WTC11 (cell line): ENCODE data around the gene SPEM2. TPM values are rescaled to one million over a fixed set of nuclear protein-coding genes. Genes with fewer than 3 reads are reported as not detected.

Experiments
- ATAC-seq: fragments of 200-7000 bp; cut with Tn5 transposase; 2 replicates; pipeline ENCODE4 v1.10.0; 2021; ENCODE audit warnings: mild to moderate bottlenecking, moderate library complexity
- CTCF ChIA-PET: fragments of 300-600 bp; sonication (Branson Sonifier 250); formaldehyde crosslinking; loops from one replicate; lab custom pipeline; 2021; ENCODE audit warnings: antibody characterized with exemption; lab: Charles Lee
- POLR2A ChIA-PET: fragments of 350-600 bp; sonication (Branson Sonifier 250); formaldehyde crosslinking; loops from one replicate; lab custom pipeline; 2021; ENCODE audit warnings: antibody characterized with exemption; lab: Charles Lee
- DNase-seq: peaks from one replicate; pipeline ENCODE4 v3.0.0; 2021; ENCODE audit warnings: low spot score
- H3K27ac Mint-ChIP-seq: 2 replicates; pipeline ENCODE4 v1.8.0; 2021; ENCODE audit warnings: mixed read lengths
- H3K27me3 Mint-ChIP-seq: 2 replicates; pipeline ENCODE4 v1.8.0; 2021; ENCODE audit warnings: low read depth, mild to moderate bottlenecking, moderate library complexity, mixed read lengths
- H3K36me3 Mint-ChIP-seq: 2 replicates; pipeline ENCODE4 v1.8.0; 2021; ENCODE audit warnings: mixed read lengths
- H3K4me1 Mint-ChIP-seq: 2 replicates; pipeline ENCODE4 v1.8.0; 2022; ENCODE audit warnings: mixed read lengths
- H3K4me3 Mint-ChIP-seq: 2 replicates; pipeline ENCODE4 v1.8.0; 2021; ENCODE audit warnings: mild to moderate bottlenecking, moderate library complexity, mixed read lengths
- H3K9me3 Mint-ChIP-seq: 2 replicates; pipeline ENCODE4 v1.8.0; 2021; ENCODE audit warnings: mixed read lengths
- ARID4B ChIP-seq: sonication (generic); formaldehyde crosslinking; IDR thresholded peaks from 2 replicates; pipeline ENCODE4 v1.8.0; 2023; ENCODE audit warnings: missing genetic modification reagents, mild to moderate bottlenecking, borderline replicate concordance
- ATF6 ChIP-seq: sonication (generic); formaldehyde crosslinking; IDR thresholded peaks from 2 replicates; pipeline ENCODE4 v1.8.1; 2023; ENCODE audit warnings: mild to moderate bottlenecking, missing genetic modification reagents
- E2F1 ChIP-seq: sonication (generic); formaldehyde crosslinking; IDR thresholded peaks from 2 replicates; pipeline ENCODE4 v1.8.0; 2022; ENCODE audit warnings: mild to moderate bottlenecking, missing genetic modification reagents
- ELF4 ChIP-seq: sonication (generic); formaldehyde crosslinking; IDR thresholded peaks from 2 replicates; pipeline ENCODE4 v1.8.1; 2022; ENCODE audit warnings: low read depth, mild to moderate bottlenecking, moderate library complexity, missing genetic modification reagents
- ERG ChIP-seq: fragments of 250-450 bp; sonication (Bioruptor Pico); IDR thresholded peaks from 2 replicates; pipeline ENCODE4 v1.8.0; 2021; ENCODE audit warnings: mild to moderate bottlenecking
- ESRRA ChIP-seq: sonication (generic); formaldehyde crosslinking; IDR thresholded peaks from 2 replicates; pipeline ENCODE4 v1.8.1; 2022; ENCODE audit warnings: mild to moderate bottlenecking, missing genetic modification reagents, borderline replicate concordance
- IRF1 ChIP-seq: sonication (generic); formaldehyde crosslinking; IDR thresholded peaks from 2 replicates; pipeline ENCODE4 v1.8.0; 2023; ENCODE audit warnings: missing genetic modification reagents
- PRDM15 ChIP-seq: sonication (generic); formaldehyde crosslinking; IDR thresholded peaks from 2 replicates; pipeline ENCODE4 v1.8.0; 2022; ENCODE audit warnings: missing genetic modification reagents
- ZNF281 ChIP-seq: sonication (generic); formaldehyde crosslinking; IDR thresholded peaks from 2 replicates; pipeline ENCODE4 v1.8.0; 2023; ENCODE audit warnings: mild to moderate bottlenecking, missing genetic modification reagents
- total RNA-seq: library from RNA; stranded (reverse); gene quantifications from 3 replicates; pipeline ENCODE4 v1.2.3, GENCODE V29; 2021

SPEM2 gene
- total RNA-seq, 1 experiment from 2014 or later, result 0.13 TPM

GRCh38 chr17:7391307-7391706 lies 34.1 kb upstream of the SPEM2 start (continued):
- TF ChIP-seq ZNF281, result no peak
- no peak for TF ChIP-seq E2F1
- no peak for TF ChIP-seq ATF6 (CRISPR knock-in tag)
- no peak for TF ChIP-seq ELF4
- no peak for TF ChIP-seq ARID4B (CRISPR knock-in tag)
- no peak for TF ChIP-seq ERG
- no peak for TF ChIP-seq IRF1 (CRISPR knock-in tag)

GRCh38 chr17:7392696-7393612 lies 32.5 kb upstream of the SPEM2 start:
- POLR2A ChIA-PET, result interaction anchor here (0.8 to 2.1 kb wide), 5 partner anchors 9 to 43 kb away, joined by 3 to 10 read pairs (median 5); partner anchors contain the start of genes TMEM102 and TMEM256
- Mint-ChIP-seq H3K9me3 (no peaks in the 10 kb centered on the region), H3K36me3 (peaks cover 20% of the 10 kb centered on the region), H3K27ac (peak overlapping the region; percentile 63; the same call in 1 of the 2 replicates)
- TF ChIP-seq ESRRA (CRISPR knock-in tag) (no peak), PRDM15 (0 out of 2 replicates have a peak, but pooled peaks have one; percentile 24)
- TF ChIP-seq, all 79 proteins: peak for 1
- peak; percentile 7 for ATAC-seq
- CTCF ChIA-PET, result interaction anchor here (0.6 to 4.1 kb wide), 31 partner anchors 8 to 294 kb away, joined by 3 to 59 read pairs (median 7); partner anchors contain the start of genes ACAP1, CHRNB1, FGF11 and NLGN2
- peak overlapping the region; percentile 90 for H3K4me3 Mint-ChIP-seq
- peaks cover 11% of the 10 kb centered on the region for H3K4me1 Mint-ChIP-seq
- peak; percentile 51 for DNase-seq
- H3K27me3 Mint-ChIP-seq, result no peaks in the 10 kb centered on the region; the same call in 1 of the 2 replicates
